GM19455 (cell line): ENCODE results near the gene RAB13.
"Not testable (repeated sequence)": the region's sequence is repeated elsewhere in the genome, so short reads cannot be mapped to it uniquely, and the experiment has no call there.

Experiments used
- ATAC-seq: cut with Tn5 transposase; IDR thresholded peaks from one replicate; pipeline ENCODE4 v1.9.1; 2021; ENCODE audit not compliant: unreplicated experiment

The RAB13 gene

GRCh38 chr1:153985941-153986761 is at the start of gene RAB13:
RAB13 (minus strand) TSS chr1:153986339; CDS start chr1:153986236, 103 bp downstream.
- ATAC-seq, result no peak

GRCh38 chr1:154033697-154034096 is 47.6 kb upstream of the RAB13 start:
- ATAC-seq, result not testable (repeated sequence)

- ATAC-seq, result no peak
Measured at GRCh38 chr1:154019940-154020339, 33.8 kb upstream of the RAB13 start.

GRCh38 chr1:154019269-154019668 is 33.1 kb upstream of the RAB13 start:
- no peak for ATAC-seq

- ATAC-seq, result no peak
Measured at GRCh38 chr1:154014154-154014907, 28.2 kb upstream of the RAB13 start.

- ATAC-seq, result not testable (repeated sequence)
Measured at GRCh38 chr1:154012543-154012942, 26.4 kb upstream of the RAB13 start.

- no peak for ATAC-seq
Measured at GRCh38 chr1:154012129-154012528, 26.0 kb upstream of the RAB13 start.

GRCh38 chr1:154006136-154006535 is 20.0 kb upstream of the RAB13 start:
- ATAC-seq, result no peak

- ATAC-seq, result no peak
Measured at GRCh38 chr1:154000420-154000819, 14.3 kb upstream of the RAB13 start.

- not testable (repeated sequence) for ATAC-seq
Measured at GRCh38 chr1:153996882-153997281, 10.7 kb upstream of the RAB13 start.

GRCh38 chr1:153995640-153996039 is 9.5 kb upstream of the RAB13 start:
- no peak for ATAC-seq

- no peak for ATAC-seq
Measured at GRCh38 chr1:153995202-153995601, 9.1 kb upstream of the RAB13 start.

GRCh38 chr1:153991806-153992205 is 5.7 kb upstream of the RAB13 start:
- ATAC-seq, result no peak

- no peak for ATAC-seq
Measured at GRCh38 chr1:153991151-153991630, 5.1 kb upstream of the RAB13 start.

GRCh38 chr1:153990468-153991150 is 4.5 kb upstream of the RAB13 start, which contains the start of gene RPS27:
RPS27 (plus strand) TSS chr1:153990762; CDS start chr1:153990797, 35 bp downstream.
- peak; percentile 69 for ATAC-seq

- ATAC-seq, result no peak
Measured at GRCh38 chr1:153987621-153988020, 1.5 kb upstream of the RAB13 start.

- ATAC-seq, result no peak
Measured at GRCh38 chr1:153985341-153985912, 712 bp downstream of the RAB13 start.

- ATAC-seq, result no peak
Measured at GRCh38 chr1:153984123-153984894, 1.8 kb downstream of the RAB13 start.

- ATAC-seq, result not testable (repeated sequence)
Measured at GRCh38 chr1:153981735-153982134, 4.4 kb downstream of the RAB13 start.

GRCh38 chr1:153979091-153979490 is 7.0 kb downstream of the RAB13 start:
- ATAC-seq, result not testable (repeated sequence)
